HepG2 (cell line): Measurements from ENCODE around the gene ICE2. TPM values are rescaled to one million over a fixed set of nuclear protein-coding genes. Genes with fewer than 3 reads are reported as not detected.
A peak's percentile ranks its signal among the peaks of the same experiment; 100 is the strongest.

Experiments used
- ATAC-seq: fragments of 200-7000 bp; cut with Tn5 transposase; 3 replicates; pipeline ENCODE4 v1.9.1; 2020; ENCODE audit warnings: mild to moderate bottlenecking, moderate library complexity
- BruUV-seq: library from RNA; stranded (reverse); fragments of 400-500 nt; replicated peaks from 2 replicates; lab custom pipeline; 2021; lab: Mats Ljungman, UMichigan
- CTCF ChIA-PET: fragments of 300-600 bp; formaldehyde crosslinking; extraction: SDS; loops from one replicate; lab custom pipeline; 2021; ENCODE audit warnings: low total read pairs, inconsistent platforms, low intra/inter-chr PET ratio; lab: Yijun Ruan, JAX
- POLR2A ChIA-PET: fragments of 350-600 bp; sonication (Branson Sonifier 250); formaldehyde crosslinking; loops from one replicate; lab custom pipeline; 2020; ENCODE audit warnings: antibody characterized with exemption, inconsistent platforms; lab: Yijun Ruan, JAX
- DNase-seq: peaks from one replicate; pipeline ENCODE4 v3.0.0-alpha.2; 2015; ENCODE audit warnings: low spot score
- FAIRE-seq: peaks from 3 replicates; lab custom pipeline; 2011; peaks lifted over from hg19 to GRCh38; lab: Jason Lieb, UNC
- H2AFZ ChIP-seq: one replicate; pipeline ENCODE4 v1.6.1; 2011; ENCODE audit warnings: low read length, inconsistent platforms
- H3K27ac ChIP-seq: fragments of 300-600 bp; 3 replicates; pipeline ENCODE4 v1.8.0; 2011; ENCODE audit warnings: mixed run types, mild to moderate bottlenecking, mixed read lengths, low read length, inconsistent platforms; ENCODE audit not compliant: insufficient read depth; ENCODE audit errors: extremely low read length
- H3K27me3 ChIP-seq, 2 experiments: fragments of 200-600 bp in 1 of 2; 2 replicates in 1 of 2; 3 replicates in 1 of 2; pipeline versions ENCODE4 v1.6.0 to v1.8.0; 2011; ENCODE audit warnings: low read length in 2 of 2, mild to moderate bottlenecking in 2 of 2, moderate library complexity in 2 of 2, inconsistent platforms in 1 of 2; ENCODE audit not compliant: insufficient read depth in 2 of 2, control insufficient read depth in 1 of 2
- H3K36me3 ChIP-seq, 2 experiments: fragments of 200-600 bp in 1 of 2; replicated peaks in 1 of 2; 2 replicates in 1 of 2; 3 replicates in 1 of 2; pipeline versions ENCODE4 v1.5.1 to v1.8.0; 2011; ENCODE audit warnings: low read length in 2 of 2, inconsistent platforms in 1 of 2; ENCODE audit not compliant: insufficient read depth in 2 of 2, control insufficient read depth in 1 of 2
- H3K4me1 ChIP-seq: 2 replicates; pipeline ENCODE4 v1.5.1; 2012; ENCODE audit warnings: low read length, inconsistent platforms; ENCODE audit not compliant: insufficient read depth
- H3K4me2 ChIP-seq: 2 replicates; pipeline ENCODE4 v1.6.0; 2011; ENCODE audit warnings: low read depth, low read length, inconsistent platforms
- H3K4me3 ChIP-seq, 3 experiments: fragments of 200-600 bp in 1 of 3; sonication (generic), shearing (Covaris generic) in 1 of 3; replicated peaks in 1 of 3; 2 replicates each; pipeline ENCODE4 v1.5.1; 2011 to 2016; ENCODE audit warnings: low read length in 3 of 3, inconsistent platforms in 2 of 3, low read depth in 2 of 3, mild to moderate bottlenecking in 2 of 3, control low read depth in 1 of 3, mixed read lengths in 1 of 3; ENCODE audit not compliant: insufficient read depth in 1 of 3
- H3K79me2 ChIP-seq: one replicate; pipeline ENCODE4 v1.6.1; 2011; ENCODE audit warnings: low read length, inconsistent platforms; ENCODE audit not compliant: insufficient read depth
- H3K9ac ChIP-seq: 2 replicates; pipeline ENCODE4 v1.6.0; 2011; ENCODE audit warnings: mild to moderate bottlenecking, low read depth, low read length, inconsistent platforms; ENCODE audit not compliant: insufficient read depth
- H3K9me3 ChIP-seq: 2 replicates; pipeline ENCODE4 v1.5.1; 2012; ENCODE audit warnings: mild to moderate bottlenecking, low read length
- H4K20me1 ChIP-seq: 2 replicates; pipeline ENCODE4 v1.6.0; 2011; ENCODE audit warnings: inconsistent platforms, mild to moderate bottlenecking, low read length, moderate library complexity; ENCODE audit not compliant: insufficient read depth
- ATRX ChIP-seq: sonication (generic); formaldehyde crosslinking; IDR thresholded peaks from 2 replicates; pipeline ENCODE4 v1.4.0; 2020; ENCODE audit warnings: missing genetic modification reagents, borderline replicate concordance
- HHEX ChIP-seq: IDR thresholded peaks from 2 replicates; pipeline ENCODE4 v1.6.1; 2016; ENCODE audit warnings: control low read depth
- HNF4A ChIP-seq: sonication (generic); formaldehyde crosslinking; IDR thresholded peaks from 2 replicates; pipeline ENCODE4 v1.4.0; 2020; ENCODE audit warnings: missing genetic modification reagents
- KDM5A ChIP-seq: fragments of 200-600 bp; sonication (generic); IDR thresholded peaks from 2 replicates; pipeline ENCODE4 v1.7.0; 2018; ENCODE audit warnings: antibody characterized with exemption, mild to moderate bottlenecking, low read length, borderline replicate concordance
- PITX1 ChIP-seq: sonication (generic); formaldehyde crosslinking; IDR thresholded peaks from 2 replicates; pipeline ENCODE4 v1.5.1; 2020; ENCODE audit warnings: mild to moderate bottlenecking, missing genetic modification reagents
- RBAK ChIP-seq: sonication (generic); formaldehyde crosslinking; IDR thresholded peaks from 2 replicates; pipeline ENCODE4 v1.5.1; 2020; ENCODE audit warnings: mild to moderate bottlenecking, missing genetic modification reagents
- SOX13 ChIP-seq, 3 experiments: fragments of 450-650 bp in 1 of 3; sonication (generic) in 1 of 3; formaldehyde crosslinking in 1 of 3; IDR thresholded peaks in 2 of 3; conservative IDR thresholded peaks in 1 of 3; 2 replicates each; pipeline versions ENCODE4 v1.5.0 to v1.6.1; 2016 to 2020; ENCODE audit warnings: antibody characterized with exemption in 1 of 3, mild to moderate bottlenecking in 1 of 3, missing compliant biosample characterization in 1 of 3, missing genetic modification reagents in 1 of 3, moderate library complexity in 1 of 3
- SRSF9 ChIP-seq: fragments of 200-400 bp; formaldehyde crosslinking; IDR thresholded peaks from 2 replicates; pipeline ENCODE4 v1.6.1; 2018; ENCODE audit warnings: borderline replicate concordance, mild to moderate bottlenecking, low read depth, low read length; ENCODE audit not compliant: insufficient read depth, poor library complexity, severe bottlenecking
- ZNF138 ChIP-seq: sonication (generic); formaldehyde crosslinking; IDR thresholded peaks from 2 replicates; pipeline ENCODE4 v1.5.0; 2020; ENCODE audit warnings: mild to moderate bottlenecking, low read depth, missing genetic modification reagents
- ZNF382 ChIP-seq: sonication (generic); formaldehyde crosslinking; IDR thresholded peaks from 2 replicates; pipeline ENCODE4 v1.5.0; 2020; ENCODE audit warnings: missing genetic modification reagents, mild to moderate bottlenecking, borderline replicate concordance
- ZNF616 ChIP-seq: sonication (generic); formaldehyde crosslinking; IDR thresholded peaks from 2 replicates; pipeline ENCODE4 v1.5.0; 2020; ENCODE audit warnings: low read depth, mild to moderate bottlenecking, missing genetic modification reagents
- ZNF788 ChIP-seq: sonication (generic); formaldehyde crosslinking; IDR thresholded peaks from 2 replicates; pipeline ENCODE4 v1.5.0; 2020; ENCODE audit warnings: mild to moderate bottlenecking, missing genetic modification reagents, borderline replicate concordance
- WGBS: methylation state at CpG from one replicate; pipeline ENCODE4 v1.1.6; 2017; ENCODE audit warnings: low lambda C conversion rate; 5-methylcytosine and 5-hydroxymethylcytosine counted together
- in situ Hi-C: cut with HindIII; loops from 2 replicates; pipeline ENCODE4 v1.10.0; 2017; ENCODE audit warnings: low pct_unique_long_range_greater_than_20kb; ENCODE audit not compliant: extremely low pct_ligation_motif_present
- intact Hi-C: fragments of 100-400 bp; cut with micrococcal nuclease; formaldehyde crosslinking; loops from one replicate; pipeline ENCODE4 v1.10.0; 2022; ENCODE audit not compliant: unreplicated experiment
- polyA plus RNA-seq, 8 experiments: library from polyadenylated mRNA; depleted of rRNA in 3 of 8; stranded (reverse) in 7 of 8; unstranded in 1 of 8; fragments of >200 nt; fragmentation: Illumina TruSeq in 4 of 8; extraction: Trizol in 4 of 8; gene quantifications; 2 replicates each; pipeline versions ENCODE4 v1.2.1 to v1.2.3, GENCODE V29; 2011 to 2016; ENCODE audit warnings: low read depth in 4 of 8, missing spikeins in 1 of 8, mixed read lengths in 1 of 8; ENCODE audit not compliant: insufficient read depth in 1 of 8
- total RNA-seq, 5 experiments: library from RNA; depleted of rRNA; stranded (reverse); fragments of >200 nt; fragmentation: Illumina TruSeq; extraction: Trizol; gene quantifications; 2 replicates each; pipeline ENCODE4 v1.2.3, GENCODE V29; 2016; ENCODE audit warnings: low read depth in 1 of 5
- TF ChIP-seq, protein P1 (sequence below): sonication (generic); formaldehyde crosslinking; IDR thresholded peaks from 2 replicates; pipeline ENCODE4 v1.4.0; 2020; ENCODE audit warnings: mild to moderate bottlenecking, missing genetic modification reagents

ICE2 gene
- total and polyA plus RNA-seq, 2 of the 13 experiments (the other 11 are each of a cell fraction or from before 2014, with no cell fraction given) = 24.8 to 26.4 TPM

DNA sequence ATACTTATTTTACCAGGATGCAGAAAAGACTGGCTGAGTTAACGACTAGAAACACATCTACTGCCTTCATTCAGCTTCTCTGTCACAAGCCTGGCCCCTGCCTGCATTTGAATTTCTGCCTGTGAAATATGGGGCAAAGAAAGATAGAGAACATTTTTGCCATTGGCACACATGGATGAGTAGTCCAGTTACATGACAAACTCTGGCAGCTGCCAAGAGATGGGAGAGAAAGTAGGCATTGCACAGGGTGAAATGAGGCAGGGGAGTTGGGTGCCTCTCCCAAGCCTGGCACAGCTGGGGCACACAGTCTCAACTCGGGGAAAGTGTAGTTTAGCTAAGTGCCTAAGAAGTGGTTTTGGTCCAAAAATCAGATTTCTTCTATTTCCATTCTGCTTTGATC is 105.2 kb downstream of the ICE2 start:
- ATAC-seq (no peak), FAIRE-seq (no peak), DNase-seq (no peak)
- no peak overlapping the region for H2AFZ ChIP-seq
- 0 out of 2 replicates have a peak overlapping the region, but pooled peaks have one; percentile 33 for H3K4me2 ChIP-seq
- peak overlapping the region; percentile 74 for H3K9ac ChIP-seq
- H3K36me3 ChIP-seq = peaks cover 3 to 41% of the 10 kb centered on the region in 2 experiments; a peak in 4 of 5 replicates
- no peaks in the 10 kb centered on the region for H3K27me3 ChIP-seq
- no peak overlapping the region for H3K4me3 ChIP-seq
- CTCF ChIA-PET = no interaction called here
- 84% methylated on average over 2 of the region's 2 CpGs for WGBS
- H3K4me1 ChIP-seq = peaks cover 92% of the 10 kb centered on the region
- POLR2A ChIA-PET = interaction anchor here (1.0 to 5.2 kb wide), 9 partner anchors 10 to 104 kb away, joined by 3 to 117 read pairs (median 10); no protein-coding TSS in a partner anchor
- intact Hi-C loops = loop anchor here (1.0 to 5.0 kb wide), 2 partner anchors 29 to 69 kb away; no protein-coding TSS in a partner anchor
- peaks cover 51% of the 10 kb centered on the region for H3K79me2 ChIP-seq
- in situ Hi-C loops = no loop called here
- no peaks in the 10 kb centered on the region for H3K9me3 ChIP-seq
- H3K27ac ChIP-seq = peak overlapping the region; percentile 93
- H4K20me1 ChIP-seq = no peaks in the 10 kb centered on the region
- TF ChIP-seq ZNF788 (0 out of 2 replicates have a peak, but pooled peaks have one; percentile 3), ZNF382 (CRISPR knock-in tag) (no peak)
- TF ChIP-seq, all 625 proteins: peak for 1
- BruUV-seq = no TSS peak

DNA sequence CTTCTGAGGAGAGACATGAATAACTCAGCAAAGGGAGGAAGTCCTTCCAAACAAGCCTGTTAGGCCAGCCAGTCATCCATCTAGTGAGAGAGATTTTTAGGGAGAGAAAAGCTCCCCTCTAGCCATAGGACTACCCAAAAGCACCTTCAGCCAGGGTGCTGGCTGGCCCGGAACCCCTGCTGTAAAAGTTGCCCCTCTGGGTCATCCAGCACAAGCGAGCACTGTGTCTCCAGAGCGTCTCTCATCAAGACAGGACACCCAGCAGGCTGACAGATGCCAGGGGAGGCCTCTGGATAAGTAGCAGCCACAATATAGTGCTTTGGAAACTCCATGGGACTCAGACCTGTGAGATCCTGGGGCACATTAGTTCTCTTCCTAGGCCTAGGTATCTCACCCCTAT is 105.6 kb downstream of the ICE2 start:
- ATAC-seq (no peak), FAIRE-seq (no peak), DNase-seq (no peak)
- ChIA-PET CTCF (no interaction called here), POLR2A (interaction anchor here (1.2 to 5.2 kb wide), 4 partner anchors 10 to 57 kb away, joined by 3 to 117 read pairs (median 38); no protein-coding TSS in a partner anchor)
- Histone ChIP-seq H2AFZ (no peak overlapping the region), H3K4me3 (no peak overlapping the region), H3K4me1 (peaks cover 92% of the 10 kb centered on the region), H3K9me3 (no peaks in the 10 kb centered on the region), H3K27ac (peak overlapping the region; percentile 93), H3K36me3 (peaks cover 3 to 41% of the 10 kb centered on the region in 2 experiments; a peak in 4 of 5 replicates), H4K20me1 (no peaks in the 10 kb centered on the region), H3K9ac (peak overlapping the region; percentile 74), H3K79me2 (peaks cover 49% of the 10 kb centered on the region), H3K27me3 (no peaks in the 10 kb centered on the region), H3K4me2 (no peak overlapping the region)
- no TSS peak for BruUV-seq
- in situ Hi-C loops (no loop called here), intact Hi-C loops (loop anchor here (5.0 kb wide), 1 partner anchor 69 kb away; no protein-coding TSS in a partner anchor)
- WGBS = 95% methylated on average over 3 of the region's 3 CpGs
- TF ChIP-seq SRSF9 (no peak), ZNF616 (no peak), ATRX (CRISPR knock-in tag) (no peak), HNF4A (CRISPR knock-in tag) (no peak), HHEX (CRISPR knock-in tag) (no peak), RBAK (CRISPR knock-in tag) (no peak), SOX13 (IDR thresholded peaks at IDR 0.05) (no peak), SOX13 (CRISPR knock-in tag; conservative IDR thresholded peaks at IDR 0.05 in 1 of 2, IDR thresholded peaks at IDR 0.05 in 1 of 2) (no peak), ZNF138 (CRISPR knock-in tag) (no peak), PITX1 (no peak), KDM5A (no peak)
- TF ChIP-seq, protein P1, sequence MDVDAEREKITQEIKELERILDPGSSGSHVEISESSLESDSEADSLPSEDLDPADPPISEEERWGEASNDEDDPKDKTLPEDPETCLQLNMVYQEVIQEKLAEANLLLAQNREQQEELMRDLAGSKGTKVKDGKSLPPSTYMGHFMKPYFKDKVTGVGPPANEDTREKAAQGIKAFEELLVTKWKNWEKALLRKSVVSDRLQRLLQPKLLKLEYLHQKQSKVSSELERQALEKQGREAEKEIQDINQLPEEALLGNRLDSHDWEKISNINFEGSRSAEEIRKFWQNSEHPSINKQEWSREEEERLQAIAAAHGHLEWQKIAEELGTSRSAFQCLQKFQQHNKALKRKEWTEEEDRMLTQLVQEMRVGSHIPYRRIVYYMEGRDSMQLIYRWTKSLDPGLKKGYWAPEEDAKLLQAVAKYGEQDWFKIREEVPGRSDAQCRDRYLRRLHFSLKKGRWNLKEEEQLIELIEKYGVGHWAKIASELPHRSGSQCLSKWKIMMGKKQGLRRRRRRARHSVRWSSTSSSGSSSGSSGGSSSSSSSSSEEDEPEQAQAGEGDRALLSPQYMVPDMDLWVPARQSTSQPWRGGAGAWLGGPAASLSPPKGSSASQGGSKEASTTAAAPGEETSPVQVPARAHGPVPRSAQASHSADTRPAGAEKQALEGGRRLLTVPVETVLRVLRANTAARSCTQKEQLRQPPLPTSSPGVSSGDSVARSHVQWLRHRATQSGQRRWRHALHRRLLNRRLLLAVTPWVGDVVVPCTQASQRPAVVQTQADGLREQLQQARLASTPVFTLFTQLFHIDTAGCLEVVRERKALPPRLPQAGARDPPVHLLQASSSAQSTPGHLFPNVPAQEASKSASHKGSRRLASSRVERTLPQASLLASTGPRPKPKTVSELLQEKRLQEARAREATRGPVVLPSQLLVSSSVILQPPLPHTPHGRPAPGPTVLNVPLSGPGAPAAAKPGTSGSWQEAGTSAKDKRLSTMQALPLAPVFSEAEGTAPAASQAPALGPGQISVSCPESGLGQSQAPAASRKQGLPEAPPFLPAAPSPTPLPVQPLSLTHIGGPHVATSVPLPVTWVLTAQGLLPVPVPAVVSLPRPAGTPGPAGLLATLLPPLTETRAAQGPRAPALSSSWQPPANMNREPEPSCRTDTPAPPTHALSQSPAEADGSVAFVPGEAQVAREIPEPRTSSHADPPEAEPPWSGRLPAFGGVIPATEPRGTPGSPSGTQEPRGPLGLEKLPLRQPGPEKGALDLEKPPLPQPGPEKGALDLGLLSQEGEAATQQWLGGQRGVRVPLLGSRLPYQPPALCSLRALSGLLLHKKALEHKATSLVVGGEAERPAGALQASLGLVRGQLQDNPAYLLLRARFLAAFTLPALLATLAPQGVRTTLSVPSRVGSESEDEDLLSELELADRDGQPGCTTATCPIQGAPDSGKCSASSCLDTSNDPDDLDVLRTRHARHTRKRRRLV = no peak
